ENCODE results near the gene KCNK6.

The KCNK6 gene

DNA sequence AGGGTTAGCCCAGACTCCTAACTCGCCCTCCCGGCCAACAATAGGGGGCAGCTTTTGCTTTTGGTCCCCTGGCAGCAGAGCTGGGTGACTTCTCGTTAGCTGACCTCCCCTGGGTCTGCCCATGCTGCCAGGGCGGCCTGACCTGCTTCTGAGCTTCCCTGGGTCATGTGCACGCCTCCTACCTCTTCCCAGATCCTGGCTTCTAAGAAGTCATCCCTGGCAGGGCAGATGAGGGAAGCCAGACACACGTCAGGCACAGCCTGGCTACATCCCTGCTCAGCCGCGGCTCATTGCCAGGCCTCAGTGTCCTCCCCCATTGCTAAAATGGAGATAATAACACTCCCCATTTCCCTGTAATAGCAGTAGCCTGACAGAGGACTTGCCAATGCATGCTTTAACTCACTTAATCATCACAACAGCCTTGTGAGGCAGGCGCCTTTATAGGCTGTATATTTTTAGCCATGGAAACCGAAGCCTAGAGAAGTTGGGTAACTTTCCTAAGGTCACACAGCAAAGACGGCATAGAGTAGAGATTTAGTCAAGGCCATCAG, 2.1 kb downstream of the KCNK6 start:
- TF ChIP-seq CTCF (IDR thresholded peaks at IDR 0.05; ENCODE audit: insufficient read depth, low read depth, low read length, missing control alignments): peak; percentile 5
- DNase-seq (ENCODE audit: low read depth): peak; percentile 94
- H3K4me3 ChIP-seq (ENCODE audit: low read length): peak overlapping the region; percentile 82

GRCh38 chr19:38323291-38323690, 3.6 kb downstream of the KCNK6 start:
- TF ChIP-seq CTCF (IDR thresholded peaks at IDR 0.05; ENCODE audit: insufficient read depth, low read depth, low read length, missing control alignments): no peak
- H3K4me3 ChIP-seq (ENCODE audit: low read length): no peak overlapping the region
- no peak for DNase-seq (ENCODE audit: low read depth)

GRCh38 chr19:38324431-38324830, 4.8 kb downstream of the KCNK6 start:
- peak; percentile 68 for DNase-seq (ENCODE audit: low read depth)
- no peak overlapping the region for H3K4me3 ChIP-seq (ENCODE audit: low read length)
- no peak for TF ChIP-seq CTCF (IDR thresholded peaks at IDR 0.05; ENCODE audit: insufficient read depth, low read depth, low read length, missing control alignments)

DNA sequence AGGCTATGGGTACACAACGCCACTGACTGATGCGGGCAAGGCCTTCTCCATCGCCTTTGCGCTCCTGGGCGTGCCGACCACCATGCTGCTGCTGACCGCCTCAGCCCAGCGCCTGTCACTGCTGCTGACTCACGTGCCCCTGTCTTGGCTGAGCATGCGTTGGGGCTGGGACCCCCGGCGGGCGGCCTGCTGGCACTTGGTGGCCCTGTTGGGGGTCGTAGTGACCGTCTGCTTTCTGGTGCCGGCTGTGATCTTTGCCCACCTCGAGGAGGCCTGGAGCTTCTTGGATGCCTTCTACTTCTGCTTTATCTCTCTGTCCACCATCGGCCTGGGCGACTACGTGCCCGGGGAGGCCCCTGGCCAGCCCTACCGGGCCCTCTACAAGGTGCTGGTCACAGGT, 6.9 kb downstream of the KCNK6 start:
- TF ChIP-seq CTCF (IDR thresholded peaks at IDR 0.05; ENCODE audit: insufficient read depth, low read depth, low read length, missing control alignments): no peak
- no peak overlapping the region for H3K4me3 ChIP-seq (ENCODE audit: low read length)
- DNase-seq (ENCODE audit: low read depth): no peak

DNA sequence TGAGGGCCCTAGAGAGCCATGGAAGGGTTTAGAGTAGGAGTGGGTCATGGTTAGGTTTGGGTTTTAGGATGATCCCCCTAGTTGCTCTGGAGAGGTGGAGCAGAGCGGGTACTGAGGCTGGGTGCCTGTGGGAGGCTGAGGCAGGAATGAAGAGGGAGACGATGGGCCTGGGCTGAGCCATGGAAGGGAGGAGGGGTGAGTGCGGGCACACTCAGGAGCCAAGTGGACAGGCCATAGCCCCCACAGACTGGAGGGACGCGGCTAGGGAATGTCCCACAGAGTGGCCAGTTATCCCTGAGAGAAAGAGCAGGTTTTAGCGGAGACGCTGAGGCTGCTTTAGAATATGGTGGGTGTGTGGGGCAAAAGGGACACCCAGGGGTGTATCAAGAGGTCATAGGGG, 10.0 kb downstream of the KCNK6 start:
- no peak overlapping the region for H3K4me3 ChIP-seq (ENCODE audit: low read length)
- no peak for DNase-seq (ENCODE audit: low read depth)
- TF ChIP-seq CTCF (IDR thresholded peaks at IDR 0.05; ENCODE audit: insufficient read depth, low read depth, low read length, missing control alignments): no peak

- H3K4me3 ChIP-seq (ENCODE audit: low read length): no peak overlapping the region
- no peak for DNase-seq (ENCODE audit: low read depth)
- TF ChIP-seq CTCF (IDR thresholded peaks at IDR 0.05; ENCODE audit: insufficient read depth, low read depth, low read length, missing control alignments): no peak
Measured at GRCh38 chr19:38331728-38332127, 12.1 kb downstream of the KCNK6 start.

DNA sequence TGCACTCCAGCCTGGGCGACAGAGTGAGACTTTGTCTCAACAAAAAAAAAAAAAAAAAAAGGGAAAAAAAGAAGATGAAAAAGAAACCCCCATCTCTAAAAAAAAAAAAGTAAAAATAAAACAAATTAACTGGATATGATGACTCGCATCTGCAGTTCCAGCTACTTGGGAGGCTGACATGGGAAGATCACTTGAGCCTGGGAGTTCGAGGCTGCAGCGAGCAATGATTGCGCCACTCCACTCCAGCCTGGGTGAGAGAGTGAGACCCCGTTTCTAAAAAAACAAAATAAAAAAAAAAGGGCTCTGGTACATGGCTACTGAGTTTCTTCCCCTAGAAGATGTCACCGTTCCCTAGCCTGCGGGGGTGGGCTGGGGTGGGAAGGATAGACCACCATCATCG, 13.6 kb downstream of the KCNK6 start:
- TF ChIP-seq CTCF (IDR thresholded peaks at IDR 0.05; ENCODE audit: insufficient read depth, low read depth, low read length, missing control alignments): no peak
- DNase-seq (ENCODE audit: low read depth): no peak
- no peak overlapping the region for H3K4me3 ChIP-seq (ENCODE audit: low read length)
